ENCODE measurements around the gene TBX6.
"Not testable (repeated sequence)": the region's sequence is repeated elsewhere in the genome, so short reads cannot be mapped to it uniquely, and the experiment has no call there.

The TBX6 gene

DNA sequence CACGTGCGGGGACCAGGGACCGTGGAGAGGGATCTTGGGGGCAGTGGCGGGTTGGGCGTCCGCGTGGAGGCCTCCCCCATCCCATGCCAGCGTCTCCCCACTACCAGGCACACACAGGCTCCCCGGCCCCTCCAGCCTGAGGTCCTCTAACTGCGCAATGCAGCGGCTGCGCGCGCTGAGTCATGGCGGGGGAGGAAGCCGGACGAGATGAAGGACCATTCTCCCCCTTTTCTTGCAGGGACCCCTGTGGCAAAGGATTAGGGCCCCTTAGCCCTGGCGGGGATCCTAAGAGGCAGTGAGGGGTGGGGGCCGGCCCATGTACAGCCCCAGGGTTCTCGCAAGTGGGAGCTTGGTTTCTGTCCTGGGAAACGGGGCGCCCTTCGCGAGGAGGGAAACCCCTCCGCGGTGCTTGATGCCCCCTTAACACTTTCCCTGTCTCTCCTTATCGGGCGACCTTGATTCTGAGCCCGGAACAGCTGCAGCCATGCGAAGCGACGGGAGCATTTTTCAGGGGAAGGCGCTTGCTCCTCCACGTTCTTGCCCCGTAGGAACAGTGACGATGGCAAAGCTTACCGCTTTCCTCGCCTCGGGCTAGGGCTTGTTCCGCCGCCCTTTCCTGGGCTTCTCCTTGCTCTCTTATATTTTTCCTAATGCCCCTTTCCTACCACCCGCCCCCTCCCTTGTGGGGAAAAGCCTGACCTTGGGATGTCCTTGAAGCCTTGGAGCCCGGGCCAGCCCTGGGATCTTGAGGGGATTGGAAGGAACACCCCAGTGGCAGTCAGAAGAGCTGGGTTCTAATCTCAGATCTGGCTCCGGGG, 25.6 kb downstream of the TBX6 start:
- DNase-seq (ENCODE audit: low spot score): no peak

DNA sequence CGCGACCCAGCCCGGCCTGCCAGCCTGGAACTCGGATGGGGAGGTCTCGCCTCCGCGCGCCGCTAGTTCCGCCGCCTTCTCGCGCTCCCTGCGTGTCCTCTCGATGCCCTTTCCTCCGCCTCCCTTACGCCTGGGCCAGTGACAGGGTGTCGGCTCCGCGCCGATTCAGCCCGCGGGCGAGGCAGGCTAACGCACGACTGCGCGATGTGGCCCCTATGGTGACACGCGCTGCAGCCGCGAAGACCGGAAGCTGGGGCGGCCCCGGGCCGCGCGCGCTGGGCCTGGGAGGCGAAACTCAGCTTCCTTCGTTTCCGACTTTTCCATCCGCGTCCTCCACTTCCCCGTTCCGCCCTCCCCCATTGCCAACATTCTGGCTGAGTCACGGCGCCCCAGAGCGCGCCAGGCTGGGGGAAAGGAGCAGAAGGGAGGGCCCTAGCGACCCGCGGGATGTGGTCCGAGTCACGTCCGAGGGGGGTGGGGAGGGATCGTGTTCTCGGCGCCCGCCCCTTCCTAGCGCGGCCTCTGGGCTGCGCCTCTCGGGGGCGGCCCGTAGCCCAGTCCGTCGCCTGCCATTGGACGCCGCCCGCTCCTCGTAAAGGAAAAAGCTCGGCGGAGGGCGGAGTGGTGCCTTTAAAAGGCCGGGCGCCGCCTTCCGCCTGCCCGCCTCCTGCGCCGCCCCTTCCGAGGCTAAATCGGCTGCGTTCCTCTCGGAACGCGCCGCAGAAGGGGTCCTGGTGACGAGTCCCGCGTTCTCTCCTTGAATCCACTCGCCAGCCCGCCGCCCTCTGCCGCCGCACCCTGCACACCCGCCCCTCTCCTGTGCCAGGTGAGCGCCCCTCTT, 26.4 kb downstream of the TBX6 start, which contains the start of gene ALDOA:
TSS of gene ALDOA (plus strand) at position 659 of the 841 bp plus-strand sequence. CDS start 1,138 bp downstream, outside the sequence.
- peak; percentile 99 for DNase-seq (ENCODE audit: low spot score)

DNA sequence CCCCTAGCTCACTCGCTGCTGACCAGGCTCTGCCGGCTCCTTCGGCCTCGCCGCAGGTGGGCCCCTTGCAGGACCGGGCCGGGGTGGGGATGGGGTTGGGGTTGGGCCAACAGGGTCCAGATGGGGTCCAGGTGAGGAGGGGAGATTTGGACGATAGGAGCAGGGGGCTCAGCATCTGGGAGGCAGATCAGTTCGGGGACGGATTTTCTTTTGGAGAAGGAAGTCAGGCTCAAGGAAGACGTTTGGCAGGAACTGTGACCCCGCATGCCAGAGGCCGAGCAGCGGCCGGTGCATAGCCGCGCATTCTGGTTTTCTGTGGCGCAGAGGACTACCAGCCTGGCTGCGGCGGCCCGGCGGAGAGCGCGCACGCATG, 27.0 kb downstream of the TBX6 start:
- no peak for DNase-seq (ENCODE audit: low spot score)

DNA sequence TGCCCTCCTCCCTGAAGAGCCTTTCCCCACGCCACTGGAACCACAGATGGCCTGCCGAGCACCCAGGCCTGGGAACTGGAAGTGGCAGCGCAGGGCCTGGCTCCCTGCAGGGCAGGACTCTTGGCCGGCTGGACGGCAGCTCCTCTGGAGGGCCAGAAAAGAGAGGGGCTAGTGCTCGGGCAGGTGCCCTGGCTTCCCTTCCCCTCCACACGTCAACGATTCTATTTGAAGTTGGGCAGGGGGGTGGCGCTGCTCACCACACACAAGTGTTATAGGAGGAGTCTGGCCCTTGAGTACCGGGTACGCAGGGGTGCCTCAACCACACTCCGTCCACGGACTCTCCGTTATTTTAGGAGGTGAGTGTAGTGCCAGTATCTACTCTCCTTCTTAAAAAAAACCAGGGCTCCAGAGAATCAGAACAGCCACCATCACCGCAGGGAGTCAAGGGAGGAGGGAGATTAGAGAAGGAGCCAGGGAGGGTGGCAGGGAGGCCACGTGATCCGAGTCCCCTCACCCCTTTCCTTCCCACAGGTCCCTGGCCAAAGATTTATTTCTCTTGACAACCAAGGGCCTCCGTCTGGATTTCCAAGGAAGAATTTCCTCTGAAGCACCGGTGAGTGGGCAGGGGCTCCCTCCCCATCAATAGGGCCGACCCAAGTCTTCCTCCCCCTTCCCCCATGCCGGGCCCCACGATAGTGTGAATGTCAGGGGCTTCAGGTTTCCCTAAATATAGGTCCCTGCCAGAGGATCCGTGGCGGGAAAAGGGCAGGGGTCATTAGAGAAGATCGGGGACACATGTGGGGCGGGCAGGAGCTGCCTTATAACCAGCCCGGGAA, 27.6 kb downstream of the TBX6 start:
- DNase-seq (ENCODE audit: low spot score): no peak

DNA sequence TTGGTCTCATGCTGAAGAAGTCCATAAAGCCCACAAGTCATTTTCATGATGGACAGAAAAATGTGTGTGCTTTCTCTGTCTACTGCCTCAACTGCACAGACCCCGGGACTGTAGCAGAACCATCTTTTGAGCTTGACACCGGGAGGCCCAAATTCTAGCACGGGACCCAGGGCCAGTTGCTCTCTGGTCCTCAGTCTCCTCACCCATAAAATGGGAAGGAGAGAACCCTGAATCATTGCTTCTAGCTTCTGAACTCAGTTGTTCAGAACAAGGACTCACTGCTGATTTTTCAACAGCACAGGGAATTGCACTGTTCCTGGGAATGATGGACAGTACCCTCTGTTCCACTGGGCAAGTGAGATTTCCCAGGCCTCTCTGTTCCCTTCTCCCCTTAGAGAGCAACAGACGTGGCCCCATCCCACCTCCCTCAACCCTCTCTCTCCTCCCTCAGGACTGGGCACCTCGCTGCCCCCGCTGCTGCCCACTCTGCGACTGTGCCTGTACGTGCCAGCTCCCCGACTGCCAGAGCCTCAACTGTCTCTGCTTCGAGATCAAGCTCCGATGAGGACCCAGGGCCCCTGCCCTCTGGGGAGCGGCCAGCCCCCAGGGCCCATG, 28.3 kb downstream of the TBX6 start:
- no peak for DNase-seq (ENCODE audit: low spot score)

DNA sequence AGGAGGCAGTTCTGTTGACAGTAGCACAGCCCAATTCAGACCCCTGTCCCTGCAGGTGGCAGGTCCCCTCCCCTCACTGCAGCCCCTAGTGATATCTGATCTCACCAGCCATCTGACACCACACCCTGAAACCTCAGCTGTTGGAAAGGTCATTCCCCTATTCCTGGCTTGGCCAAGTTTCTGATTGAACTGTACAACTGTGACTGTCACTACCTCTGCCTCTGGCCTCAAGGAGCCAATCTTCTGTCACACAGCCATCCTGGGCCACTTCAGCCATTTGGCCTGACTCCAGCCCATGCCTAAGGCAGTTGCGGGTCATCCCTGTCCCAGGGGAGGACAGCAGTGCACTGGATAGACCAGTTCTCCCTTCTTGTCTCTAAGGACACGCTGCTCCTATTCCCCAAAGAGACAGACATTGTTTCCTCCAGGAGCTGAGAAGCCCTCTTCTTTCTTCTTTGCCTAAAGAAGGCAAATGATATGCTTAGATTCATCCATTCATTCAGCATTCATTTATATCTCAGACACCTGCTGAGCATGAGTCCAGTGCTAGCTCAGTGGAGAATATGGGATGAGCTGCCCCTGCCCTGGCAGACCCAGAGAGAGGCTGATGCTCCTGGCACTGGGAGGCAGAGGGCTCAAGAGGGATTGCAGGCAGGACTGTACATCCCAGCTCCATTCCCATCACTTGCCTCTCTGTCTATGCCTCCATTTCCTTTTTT, 30.7 kb downstream of the TBX6 start:
- DNase-seq (ENCODE audit: low spot score): no peak

DNA sequence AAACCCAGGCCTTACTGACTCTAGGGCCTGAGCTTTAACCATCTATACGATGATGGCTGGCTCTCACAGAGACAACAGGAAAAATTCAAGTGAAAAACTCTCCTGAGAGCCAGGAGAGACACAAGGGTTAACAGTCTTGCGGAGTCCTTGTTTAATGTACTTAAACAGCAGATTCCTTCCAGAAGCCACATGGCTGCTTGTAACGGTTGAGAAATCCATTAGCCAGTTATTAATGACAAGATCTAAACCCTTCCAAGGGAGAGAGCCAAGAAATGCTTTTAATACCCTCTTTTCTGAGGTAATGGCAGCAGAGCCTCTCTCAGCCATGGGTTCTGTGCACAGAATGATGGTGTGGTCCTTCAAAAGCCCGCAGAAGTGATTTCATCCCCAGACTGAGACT, 31.4 kb downstream of the TBX6 start:
- no peak for DNase-seq (ENCODE audit: low spot score)

DNA sequence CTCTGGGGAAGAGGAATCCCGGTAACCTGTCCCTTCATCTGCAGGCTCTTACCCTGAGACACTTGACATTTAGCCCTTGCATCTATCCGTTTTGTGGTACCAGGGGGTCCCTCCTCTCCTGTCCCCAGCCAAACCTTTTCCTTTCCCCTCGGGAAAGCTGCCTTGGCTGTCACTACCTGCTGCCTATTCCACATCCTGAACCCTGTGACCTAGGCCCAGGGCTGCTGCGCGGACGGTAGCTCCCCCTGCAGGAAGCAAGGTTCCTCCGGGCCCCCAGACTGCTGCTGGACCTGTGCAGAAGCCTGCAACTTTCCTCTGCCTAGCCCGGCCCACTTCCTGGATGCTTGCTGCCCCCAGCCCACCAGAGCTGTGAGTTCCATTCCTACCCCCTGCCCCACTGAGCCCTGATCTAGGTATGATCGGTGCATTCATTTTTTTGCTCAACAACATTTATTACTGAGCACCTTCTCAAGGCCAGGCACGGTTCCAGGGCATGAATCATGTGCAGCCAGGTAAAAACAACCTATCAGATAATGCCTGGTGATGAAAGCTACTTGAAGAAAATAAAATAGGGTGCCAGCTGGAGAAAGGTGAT, 36.7 kb downstream of the TBX6 start:
- no peak for DNase-seq (ENCODE audit: low spot score)

DNA sequence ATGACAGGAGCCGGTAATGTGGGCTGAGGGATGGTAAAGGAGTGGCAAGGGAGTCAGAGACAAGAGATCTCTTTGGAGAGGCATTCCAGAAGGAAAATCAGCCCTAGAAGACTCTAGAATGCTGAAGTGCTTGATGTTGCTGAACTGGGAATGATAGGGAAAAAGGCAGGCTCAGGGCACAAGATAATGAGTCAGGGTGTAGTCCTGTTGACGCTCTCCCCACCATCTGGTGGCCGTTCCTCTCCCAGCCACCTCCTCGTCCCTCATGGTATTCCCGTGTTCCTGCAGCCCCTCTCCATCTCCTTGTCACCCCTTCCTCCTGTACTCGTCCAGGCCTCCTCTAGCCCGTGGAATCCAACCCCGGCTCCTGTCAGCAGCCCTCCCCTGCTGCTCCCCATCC, 37.3 kb downstream of the TBX6 start:
- DNase-seq (ENCODE audit: low spot score): no peak

DNA sequence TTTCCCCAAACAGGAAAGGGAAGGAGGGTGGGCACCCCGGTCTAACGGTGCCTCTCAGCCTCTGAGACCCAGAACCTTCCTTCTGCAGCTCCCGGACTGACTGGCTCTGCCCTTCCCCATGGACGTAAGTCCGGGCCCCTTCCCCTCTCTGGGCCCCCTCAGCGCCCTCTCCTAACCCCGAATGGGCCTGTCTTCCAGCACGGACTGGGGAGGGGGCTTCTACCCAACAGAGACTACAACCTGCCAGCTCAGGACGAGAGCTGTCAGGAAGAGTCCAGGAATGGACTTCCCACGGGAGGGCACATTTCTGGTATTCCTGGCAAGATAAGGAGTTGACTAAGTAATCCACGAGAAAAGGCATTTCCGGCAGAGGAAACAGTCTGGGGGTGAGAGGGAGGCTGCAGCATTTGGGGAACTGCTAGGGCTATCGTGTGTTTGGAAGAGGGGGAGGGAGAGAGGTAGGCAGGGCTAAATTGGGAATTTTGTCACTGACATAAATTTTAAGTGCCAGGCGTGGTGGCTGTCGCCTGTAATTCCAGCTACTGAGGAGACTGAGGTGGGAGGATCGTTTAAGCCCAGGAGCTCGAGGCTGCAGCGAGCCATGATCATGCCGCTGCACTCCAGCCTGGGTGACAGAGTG, 38.2 kb downstream of the TBX6 start:
- DNase-seq (ENCODE audit: low spot score): peak; percentile 68

DNA sequence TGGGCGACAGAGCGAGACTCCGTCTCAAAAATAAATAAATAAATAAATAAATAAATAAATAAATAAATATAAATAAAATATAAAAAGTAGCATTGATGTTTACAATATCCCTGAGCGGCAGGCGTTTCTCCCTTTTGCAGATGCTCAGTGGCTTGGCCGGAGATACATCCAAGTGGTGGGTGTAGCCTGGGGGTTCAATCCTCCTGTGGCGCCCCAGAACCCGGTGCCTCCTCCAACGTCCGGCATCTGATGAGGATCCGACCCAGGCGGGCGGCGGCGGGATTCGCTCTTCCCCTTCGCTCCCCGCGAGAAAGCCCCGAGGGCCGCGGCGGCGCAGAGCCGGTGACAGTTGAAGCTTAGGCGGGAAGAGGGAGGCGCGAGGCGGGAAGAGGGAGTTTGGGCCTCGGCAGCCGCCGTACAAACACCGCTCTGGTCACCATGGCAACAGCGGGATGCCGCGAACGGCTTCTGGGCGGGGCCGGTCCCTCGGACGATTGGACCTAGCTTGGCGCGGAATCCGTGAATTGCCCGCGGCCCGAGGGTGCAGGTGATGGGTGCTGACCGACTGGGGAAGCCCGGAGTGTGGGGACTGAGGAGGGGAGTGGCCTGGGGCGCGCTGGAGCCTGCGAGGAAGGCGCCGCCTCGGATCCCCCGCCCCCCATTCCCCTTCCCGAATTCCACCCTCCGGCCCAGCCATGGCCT, 38.9 kb downstream of the TBX6 start:
- peak; percentile 80 for DNase-seq (ENCODE audit: low spot score)

DNA sequence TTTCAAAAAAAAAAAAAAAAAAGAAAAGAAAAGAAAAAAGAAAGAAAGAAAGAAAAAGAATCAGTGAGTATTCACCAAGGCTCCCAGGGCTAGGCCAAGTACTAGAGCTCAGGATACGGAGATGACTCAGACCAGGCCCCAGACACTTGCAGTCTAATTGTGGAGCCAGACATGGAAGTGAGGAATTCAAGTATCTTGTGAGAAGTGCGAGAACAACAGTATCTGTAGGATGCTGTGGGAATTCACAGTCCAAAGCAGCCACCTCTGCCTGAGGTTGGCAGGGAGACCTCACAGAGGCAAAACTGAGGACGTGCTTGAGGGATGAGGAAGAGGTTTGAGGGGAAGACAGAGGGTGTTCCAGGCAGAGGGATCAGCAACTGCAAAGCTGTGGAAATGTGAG, 40.2 kb downstream of the TBX6 start:
- peak; percentile 85 for DNase-seq (ENCODE audit: low spot score)

DNA sequence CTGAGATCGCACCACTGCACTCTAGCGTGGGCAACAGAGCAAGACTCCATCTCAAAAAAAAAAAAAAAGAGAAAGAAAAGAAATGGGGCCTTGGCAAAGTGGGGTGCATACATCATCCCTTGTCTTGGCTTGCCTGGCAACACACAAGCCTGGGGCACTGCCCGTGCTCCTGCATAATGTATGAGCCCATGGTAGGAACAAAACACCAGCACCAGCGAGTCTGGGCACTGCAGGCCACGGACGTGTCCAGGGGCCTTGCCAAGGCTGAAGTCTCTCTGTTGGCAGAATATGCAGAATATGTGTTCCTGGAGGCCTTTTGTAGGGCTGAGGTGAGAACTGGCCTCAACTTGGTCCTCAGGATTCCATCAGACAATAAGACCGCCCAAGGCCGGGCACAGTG, 41.9 kb downstream of the TBX6 start:
- DNase-seq (ENCODE audit: low spot score): no peak

DNA sequence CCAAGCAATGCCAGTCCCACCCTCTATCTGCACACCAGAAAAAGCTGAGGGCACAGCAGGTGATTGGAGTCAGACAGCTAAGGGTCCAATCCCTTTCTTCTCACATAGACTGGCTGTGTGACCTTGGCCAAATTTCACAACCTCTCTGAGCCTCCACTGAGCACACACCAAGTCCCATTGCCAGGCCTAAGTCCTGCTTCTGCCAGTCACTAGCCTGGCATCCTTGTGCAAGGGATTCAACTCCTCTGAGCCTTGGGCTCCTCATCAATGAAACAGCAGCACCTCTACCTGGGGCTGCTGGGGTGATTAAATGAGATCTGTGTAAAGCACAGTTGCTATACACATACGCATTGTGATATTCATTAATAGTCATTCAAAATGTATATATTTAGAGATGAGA, 45.1 kb downstream of the TBX6 start:
- DNase-seq (ENCODE audit: low spot score): no peak

DNA sequence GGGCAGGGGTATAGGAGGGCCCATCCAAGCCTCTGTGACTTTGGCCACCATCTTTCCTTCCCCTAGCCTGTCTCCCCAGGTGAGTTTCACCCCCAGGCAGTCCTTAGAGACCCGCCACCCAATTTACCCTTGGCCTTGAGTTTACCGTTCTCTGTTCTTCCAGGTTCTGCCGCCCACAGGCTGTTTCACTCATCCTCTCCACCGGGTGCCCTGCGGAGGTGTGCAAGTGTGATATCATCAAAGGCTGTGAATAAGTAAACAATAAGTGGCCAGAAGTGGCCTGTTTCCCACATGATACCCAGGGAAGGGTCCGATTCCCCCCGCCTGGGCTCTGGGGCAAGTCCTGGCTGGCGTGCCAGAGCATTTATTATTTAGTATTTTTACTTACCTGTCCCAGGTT, 45.5 kb downstream of the TBX6 start:
- no peak for DNase-seq (ENCODE audit: low spot score)

DNA sequence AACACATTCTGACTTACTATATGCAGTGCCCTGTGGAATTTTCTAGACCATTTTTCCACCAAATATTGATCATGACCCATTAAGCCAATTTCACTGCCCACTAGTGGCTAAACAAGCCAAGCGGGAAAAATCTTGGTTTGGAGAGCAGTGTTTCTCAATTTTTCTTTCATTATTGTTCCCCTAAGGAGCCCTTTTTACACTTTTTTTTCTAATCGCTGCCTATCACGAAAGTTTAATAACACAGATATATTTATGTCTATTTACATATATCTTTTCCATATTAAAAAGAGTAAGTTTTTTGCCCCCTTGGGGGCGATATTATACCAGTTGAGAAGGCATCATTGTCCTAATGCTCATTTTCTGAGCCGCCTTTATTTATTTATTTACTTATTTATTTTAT, 49.9 kb downstream of the TBX6 start:
- peak; percentile 41 for DNase-seq (ENCODE audit: low spot score)

DNA sequence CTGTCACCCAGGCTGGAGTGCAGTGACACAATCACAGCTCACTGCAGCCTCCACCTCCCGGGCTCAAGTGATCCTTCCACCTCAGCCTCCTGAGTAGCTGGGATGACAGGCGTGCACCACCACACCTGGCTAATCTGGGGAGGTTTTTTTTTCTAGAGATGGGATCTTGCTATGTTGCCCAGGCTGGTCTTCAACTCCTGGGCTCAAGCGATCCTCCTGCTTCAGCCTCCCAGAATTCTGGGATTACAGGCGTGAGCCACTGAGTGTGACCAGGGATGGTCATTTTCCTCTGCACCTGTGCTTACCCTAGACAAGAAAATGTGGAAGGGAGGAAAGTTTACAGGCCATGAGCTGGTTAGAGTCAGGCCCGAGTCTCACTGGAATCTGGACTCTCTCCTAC, 51.0 kb downstream of the TBX6 start:
- DNase-seq (ENCODE audit: low spot score): not testable (repeated sequence)

DNA sequence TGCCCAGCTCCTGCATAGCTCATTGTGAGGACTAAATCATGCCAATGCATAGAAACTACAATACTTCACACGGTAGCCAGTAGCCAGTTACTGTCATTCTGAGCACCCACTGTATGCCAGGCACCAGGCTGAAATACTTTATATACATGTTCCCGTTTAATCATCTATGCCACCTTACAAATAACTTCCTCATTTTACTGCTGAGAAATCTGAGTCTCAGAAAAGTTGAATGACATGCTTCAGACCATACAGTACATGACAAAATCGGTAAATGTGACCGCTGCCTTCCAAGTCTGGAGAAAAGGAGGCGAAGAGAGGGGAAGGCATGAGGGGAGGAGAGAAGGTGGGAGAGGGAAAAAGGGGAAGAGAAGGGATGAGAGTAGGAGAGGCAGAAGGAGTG, 51.5 kb downstream of the TBX6 start:
- DNase-seq (ENCODE audit: low spot score): no peak

Data from kidney capillary endothelial cell (primary cell).